Subcutaneous abdominal adipose tissue (tissue), 5 donors: ENCODE data around the gene ATG4A.

Experiments
- H3K27ac ChIP-seq: one replicate; pipeline ENCODE4 v1.7.0; 2013; ENCODE audit warnings: low read depth, mild to moderate bottlenecking, inconsistent platforms, low read length, moderate library complexity
- H3K27me3 ChIP-seq, 5 donors: one replicate each; pipeline ENCODE4 v1.7.0; 2013; ENCODE audit warnings: low read length in 5 of 5, inconsistent platforms in 1 of 5; ENCODE audit not compliant: control insufficient read depth in 5 of 5, insufficient read depth in 4 of 5
- H3K36me3 ChIP-seq, 5 donors: one replicate each; pipeline ENCODE4 v1.7.0; 2013; ENCODE audit warnings: low read length in 5 of 5; ENCODE audit not compliant: control insufficient read depth in 5 of 5, insufficient read depth in 5 of 5
- H3K4me1 ChIP-seq, 5 donors: one replicate each; pipeline ENCODE4 v1.7.0; 2013; ENCODE audit warnings: low read length in 5 of 5, mild to moderate bottlenecking in 3 of 5, moderate library complexity in 1 of 5; ENCODE audit not compliant: control insufficient read depth in 5 of 5, insufficient read depth in 5 of 5
- H3K4me3 ChIP-seq, 5 donors: one replicate each; pipeline ENCODE4 v1.7.0; 2013; ENCODE audit warnings: low read length in 5 of 5, low read depth in 1 of 5
- H3K9ac ChIP-seq, 5 donors: one replicate each; pipeline ENCODE4 v1.7.0; 2013; ENCODE audit warnings: low read length in 5 of 5, mild to moderate bottlenecking in 4 of 5, moderate library complexity in 3 of 5
- H3K9me3 ChIP-seq, 5 donors: one replicate each; pipeline ENCODE4 v1.7.0; 2013; ENCODE audit warnings: low read length in 5 of 5; ENCODE audit not compliant: control insufficient read depth in 5 of 5
- donor health status: healthy.
- donor health status: healthy.
- donor health status: healthy.
- donor health status: healthy.
- donor health status: healthy.

Gene ATG4A

GRCh38 chrX:108186811-108187210 is 95.2 kb downstream of the ATG4A start:
- Histone ChIP-seq H3K27ac (no peak overlapping the region), H3K27me3 (peaks cover 0 to 15% (median 3%) of the 10 kb centered on the region in 5 donors), H3K4me3 (no peak overlapping the region), H3K9ac (no peak overlapping the region), H3K9me3 (no peaks in the 10 kb centered on the region), H3K4me1 (no peaks in the 10 kb centered on the region), H3K36me3 (no peaks in the 10 kb centered on the region)

- no peak overlapping the region for H3K4me3 ChIP-seq
- H3K9ac ChIP-seq: no peak overlapping the region
- no peak overlapping the region for H3K27ac ChIP-seq
- H3K27me3 ChIP-seq: peaks cover 0 to 12% (median 4%) of the 10 kb centered on the region in 5 donors
- H3K4me1 ChIP-seq: peaks cover 0 to 6% (median 0%) of the 10 kb centered on the region in 5 donors
- H3K9me3 ChIP-seq: no peaks in the 10 kb centered on the region
- H3K36me3 ChIP-seq: no peaks in the 10 kb centered on the region
Observed at GRCh38 chrX:108198420-108198819, 106.8 kb downstream of the ATG4A start.

GRCh38 chrX:108199041-108199440 is 107.5 kb downstream of the ATG4A start:
- Histone ChIP-seq H3K9ac (no peak overlapping the region), H3K9me3 (no peaks in the 10 kb centered on the region), H3K27me3 (peaks cover 0 to 12% (median 4%) of the 10 kb centered on the region in 5 donors), H3K4me1 (peaks cover 0 to 6% (median 0%) of the 10 kb centered on the region in 5 donors), H3K27ac (no peak overlapping the region), H3K4me3 (no peak overlapping the region), H3K36me3 (no peaks in the 10 kb centered on the region)

- no peaks in the 10 kb centered on the region for H3K36me3 ChIP-seq
- H3K4me3 ChIP-seq: no peak overlapping the region
- H3K27ac ChIP-seq: no peak overlapping the region
- no peak overlapping the region for H3K9ac ChIP-seq
- peaks cover 0 to 6% (median 0%) of the 10 kb centered on the region in 5 donors for H3K4me1 ChIP-seq
- peaks cover 0 to 12% (median 4%) of the 10 kb centered on the region in 5 donors for H3K27me3 ChIP-seq
- H3K9me3 ChIP-seq: no peaks in the 10 kb centered on the region
Observed at GRCh38 chrX:108199691-108200090, 108.1 kb downstream of the ATG4A start.

- H3K4me1 ChIP-seq: peaks cover 0 to 6% (median 0%) of the 10 kb centered on the region in 5 donors
Observed at GRCh38 chrX:108203540-108203939, 112.0 kb downstream of the ATG4A start.

More at GRCh38 chrX:108203540-108203939, 112.0 kb downstream of the ATG4A start:
- H3K27ac ChIP-seq: no peak overlapping the region
- H3K27me3 ChIP-seq: peaks cover 0 to 15% (median 3%) of the 10 kb centered on the region in 5 donors
- H3K4me3 ChIP-seq: no peak overlapping the region
- H3K9ac ChIP-seq: no peak overlapping the region
- no peaks in the 10 kb centered on the region for H3K9me3 ChIP-seq
- no peaks in the 10 kb centered on the region for H3K36me3 ChIP-seq
